Measurements from ENCODE around the gene MYEF2. TPM values are rescaled to one million over a fixed set of nuclear protein-coding genes. Genes with fewer than 3 reads are reported as not detected.

MYEF2 gene
- total and polyA plus RNA-seq, 2 donors (not counting 3 experiments of a cell fraction or from before 2014, with no cell fraction given), result 11.6 to 54.8 TPM

DNA sequence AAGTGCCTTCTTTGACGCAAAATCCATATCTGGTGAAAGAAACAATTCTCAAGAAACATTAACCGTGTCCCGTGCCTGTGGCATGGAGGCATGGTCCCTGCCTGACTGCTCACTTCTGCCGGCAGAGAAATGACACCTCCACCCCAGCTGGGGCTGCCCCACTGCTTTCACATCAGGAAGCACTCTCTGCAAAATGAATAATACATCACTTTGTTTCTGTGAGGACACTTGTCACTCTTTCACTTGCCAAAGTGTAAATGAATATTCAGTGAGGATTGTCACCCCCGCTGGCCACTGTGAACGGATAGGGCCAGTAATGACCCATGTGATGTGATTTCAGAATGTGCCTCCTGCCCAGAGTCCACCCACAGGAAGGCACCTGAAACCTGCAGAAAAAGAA, 88.4 kb downstream of the MYEF2 start:
- Histone ChIP-seq H3K4me1 (ENCODE audit: control insufficient read depth, extremely low read depth, insufficient read depth, low read length) (no peaks in the 10 kb centered on the region), H3K27ac (ENCODE audit: insufficient read depth, low read depth, low read length) (no peak overlapping the region), H3K79me2 (ENCODE audit: control insufficient read depth, insufficient read depth, low read length) (no peaks in the 10 kb centered on the region), H2AFZ (ENCODE audit: low read depth, low read length) (no peak overlapping the region), H3K9me3 (replicated peaks; ENCODE audit: control insufficient read depth, insufficient read depth, low read length) (no peaks in the 10 kb centered on the region), H3K9ac (replicated peaks; ENCODE audit: extremely low read depth, insufficient read depth, low read length) (no peak overlapping the region), H4K20me1 (replicated peaks; ENCODE audit: control insufficient read depth, extremely low read depth, insufficient read depth, low read length) (no peaks in the 10 kb centered on the region), H3K4me2 (ENCODE audit: insufficient read depth, low read length) (no peak overlapping the region), H3K36me3 (ENCODE audit: control insufficient read depth in 2 of 2, extremely low read depth in 1 of 2, insufficient read depth in 2 of 2, low read length in 2 of 2) (no peaks in the 10 kb centered on the region), H3K9me1 (replicated peaks; ENCODE audit: control insufficient read depth, extremely low read depth, insufficient read depth, low read length) (no peaks in the 10 kb centered on the region), H3K4me3 (replicated peaks in 1 of 3; ENCODE audit: insufficient read depth in 1 of 3, low read depth in 1 of 3, low read length in 3 of 3) (no peak overlapping the region), H3K27me3 (ENCODE audit: control insufficient read depth in 2 of 2, insufficient read depth in 2 of 2, low read length in 2 of 2) (peaks cover 0 to 6% of the 10 kb centered on the region in 2 experiments)
- BruUV-seq (replicated peaks), result no TSS peak
- ChIA-PET CTCF (no interaction called here), POLR2A (no interaction called here)
- FAIRE-seq (no peak), DNase-seq (ENCODE audit: low read depth, low spot score) (no peak)
- dilution Hi-C loops (cut with MboI; ENCODE audit: extremely low pct_ligation_motif_present, low sequenced_read_pairs) (no loop called here), intact Hi-C loops (cut with micrococcal nuclease) (no loop called here)
- TF ChIP-seq MYC (IDR thresholded peaks at IDR 0.05; ENCODE audit: low read depth, low read length) (no peak), POLR2A (IDR thresholded peaks at IDR 0.05; ENCODE audit: low read depth, low read length) (no peak), POLR2AphosphoS5 (IDR thresholded peaks at IDR 0.05; ENCODE audit: insufficient read depth, low read depth, low read length) (no peak), GATA2 (IDR thresholded peaks at IDR 0.05; ENCODE audit: insufficient read depth, insufficient read length, low read depth, low read length) (no peak), JUN (IDR thresholded peaks at IDR 0.05; ENCODE audit: borderline replicate concordance, insufficient read depth, insufficient read length, low read depth) (no peak)
- TF ChIP-seq, protein P1, sequence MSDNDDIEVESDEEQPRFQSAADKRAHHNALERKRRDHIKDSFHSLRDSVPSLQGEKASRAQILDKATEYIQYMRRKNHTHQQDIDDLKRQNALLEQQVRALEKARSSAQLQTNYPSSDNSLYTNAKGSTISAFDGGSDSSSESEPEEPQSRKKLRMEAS (IDR thresholded peaks at IDR 0.05; ENCODE audit: insufficient read depth, insufficient read length), result no peak

DNA sequence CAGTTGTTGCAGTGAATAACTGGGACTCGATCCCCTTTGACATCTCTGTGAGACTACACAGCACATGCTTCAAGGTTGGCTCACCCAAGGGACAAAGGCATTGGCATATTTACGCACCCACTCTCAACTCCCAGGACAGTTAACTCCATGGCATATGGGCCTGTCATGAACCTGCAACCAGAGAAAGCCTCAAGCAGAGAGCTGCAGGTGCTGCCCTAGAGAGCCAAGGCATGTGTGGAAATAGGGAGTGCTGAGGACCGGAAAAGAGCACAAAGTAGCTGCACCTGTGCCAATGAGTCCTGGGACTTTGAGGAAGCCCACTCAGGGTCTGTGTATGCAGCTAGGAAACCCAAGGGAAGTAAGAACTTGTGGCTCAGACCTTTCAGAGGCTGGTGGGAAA, 90.3 kb downstream of the MYEF2 start:
- Histone ChIP-seq H3K27ac (ENCODE audit: insufficient read depth, low read depth, low read length) (no peak overlapping the region), H3K36me3 (ENCODE audit: control insufficient read depth in 2 of 2, extremely low read depth in 1 of 2, insufficient read depth in 2 of 2, low read length in 2 of 2) (no peaks in the 10 kb centered on the region), H3K9me1 (replicated peaks; ENCODE audit: control insufficient read depth, extremely low read depth, insufficient read depth, low read length) (no peaks in the 10 kb centered on the region), H3K9ac (replicated peaks; ENCODE audit: extremely low read depth, insufficient read depth, low read length) (no peak overlapping the region), H3K79me2 (ENCODE audit: control insufficient read depth, insufficient read depth, low read length) (no peaks in the 10 kb centered on the region), H3K4me1 (ENCODE audit: control insufficient read depth, extremely low read depth, insufficient read depth, low read length) (no peaks in the 10 kb centered on the region), H2AFZ (ENCODE audit: low read depth, low read length) (no peak overlapping the region), H3K4me3 (replicated peaks in 1 of 3; ENCODE audit: insufficient read depth in 1 of 3, low read depth in 1 of 3, low read length in 3 of 3) (no peak overlapping the region), H3K27me3 (ENCODE audit: control insufficient read depth in 2 of 2, insufficient read depth in 2 of 2, low read length in 2 of 2) (peaks cover 0 to 2% of the 10 kb centered on the region in 2 experiments), H3K4me2 (ENCODE audit: insufficient read depth, low read length) (no peak overlapping the region), H4K20me1 (replicated peaks; ENCODE audit: control insufficient read depth, extremely low read depth, insufficient read depth, low read length) (no peaks in the 10 kb centered on the region), H3K9me3 (replicated peaks; ENCODE audit: control insufficient read depth, insufficient read depth, low read length) (no peaks in the 10 kb centered on the region)
- no TSS peak for BruUV-seq (replicated peaks)
- POLR2A ChIA-PET, result no interaction called here
- FAIRE-seq (no peak), DNase-seq (ENCODE audit: low read depth, low spot score) (no peak)
- CTCF ChIA-PET, result interaction anchor here (1.3 kb wide), 1 partner anchor 892 kb away, joined by 6 read pairs; no protein-coding TSS in a partner anchor
- intact Hi-C loops (cut with micrococcal nuclease), result no loop called here
- TF ChIP-seq GATA2 (IDR thresholded peaks at IDR 0.05; ENCODE audit: insufficient read depth, insufficient read length, low read depth, low read length) (no peak), JUN (IDR thresholded peaks at IDR 0.05; ENCODE audit: borderline replicate concordance, insufficient read depth, insufficient read length, low read depth) (no peak), FOS (IDR thresholded peaks at IDR 0.05; ENCODE audit: borderline replicate concordance, insufficient read depth, low read length) (no peak), EZH2 (IDR thresholded peaks at IDR 0.05; ENCODE audit: borderline replicate concordance, low read depth, low read length, severe bottlenecking) (no peak), MYC (IDR thresholded peaks at IDR 0.05; ENCODE audit: low read depth, low read length) (no peak), POLR2A (IDR thresholded peaks at IDR 0.05; ENCODE audit: low read depth, low read length) (no peak), POLR2AphosphoS5 (IDR thresholded peaks at IDR 0.05; ENCODE audit: insufficient read depth, low read depth, low read length) (no peak)
- TF ChIP-seq, protein P2, sequence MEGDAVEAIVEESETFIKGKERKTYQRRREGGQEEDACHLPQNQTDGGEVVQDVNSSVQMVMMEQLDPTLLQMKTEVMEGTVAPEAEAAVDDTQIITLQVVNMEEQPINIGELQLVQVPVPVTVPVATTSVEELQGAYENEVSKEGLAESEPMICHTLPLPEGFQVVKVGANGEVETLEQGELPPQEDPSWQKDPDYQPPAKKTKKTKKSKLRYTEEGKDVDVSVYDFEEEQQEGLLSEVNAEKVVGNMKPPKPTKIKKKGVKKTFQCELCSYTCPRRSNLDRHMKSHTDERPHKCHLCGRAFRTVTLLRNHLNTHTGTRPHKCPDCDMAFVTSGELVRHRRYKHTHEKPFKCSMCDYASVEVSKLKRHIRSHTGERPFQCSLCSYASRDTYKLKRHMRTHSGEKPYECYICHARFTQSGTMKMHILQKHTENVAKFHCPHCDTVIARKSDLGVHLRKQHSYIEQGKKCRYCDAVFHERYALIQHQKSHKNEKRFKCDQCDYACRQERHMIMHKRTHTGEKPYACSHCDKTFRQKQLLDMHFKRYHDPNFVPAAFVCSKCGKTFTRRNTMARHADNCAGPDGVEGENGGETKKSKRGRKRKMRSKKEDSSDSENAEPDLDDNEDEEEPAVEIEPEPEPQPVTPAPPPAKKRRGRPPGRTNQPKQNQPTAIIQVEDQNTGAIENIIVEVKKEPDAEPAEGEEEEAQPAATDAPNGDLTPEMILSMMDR (IDR thresholded peaks at IDR 0.05; ENCODE audit: extremely low read depth in 1 of 2, insufficient read depth in 1 of 2, low read depth in 1 of 2, low read length in 2 of 2), result no peak
- TF ChIP-seq, protein P1 (IDR thresholded peaks at IDR 0.05; ENCODE audit: insufficient read depth, insufficient read length), result no peak
- dilution Hi-C loops (cut with MboI; ENCODE audit: extremely low pct_ligation_motif_present, low sequenced_read_pairs), result no loop called here
